Subcutaneous adipose tissue (tissue), 4 donors: ENCODE results near the gene FREY1. TPM values are rescaled to one million over a fixed set of nuclear protein-coding genes. Genes with fewer than 3 reads are reported as not detected.

Experiments
- total RNA-seq, 4 donors: library from RNA; depleted of rRNA; stranded (reverse); fragments of >200 nt; gene quantifications; one replicate each; pipeline ENCODE4 v1.1.0, GENCODE V29; 2016
- TF ChIP-seq, protein P1 (sequence below): fragments of 450-650 bp; IDR thresholded peaks from one replicate; pipeline ENCODE4 v1.5.1; 2016; ENCODE audit warnings: low read depth, mild to moderate bottlenecking, control low read depth, antibody characterized with exemption, moderate library complexity

The FREY1 gene, protein sequence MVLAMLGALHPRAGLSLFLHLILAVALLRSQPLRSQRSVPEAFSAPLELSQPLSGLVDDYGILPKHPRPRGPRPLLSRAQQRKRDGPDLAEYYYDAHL
- total RNA-seq, result 1 to 10 TPM in 1 of 4 donors, not detected in 3; 3.0 TPM

DNA sequence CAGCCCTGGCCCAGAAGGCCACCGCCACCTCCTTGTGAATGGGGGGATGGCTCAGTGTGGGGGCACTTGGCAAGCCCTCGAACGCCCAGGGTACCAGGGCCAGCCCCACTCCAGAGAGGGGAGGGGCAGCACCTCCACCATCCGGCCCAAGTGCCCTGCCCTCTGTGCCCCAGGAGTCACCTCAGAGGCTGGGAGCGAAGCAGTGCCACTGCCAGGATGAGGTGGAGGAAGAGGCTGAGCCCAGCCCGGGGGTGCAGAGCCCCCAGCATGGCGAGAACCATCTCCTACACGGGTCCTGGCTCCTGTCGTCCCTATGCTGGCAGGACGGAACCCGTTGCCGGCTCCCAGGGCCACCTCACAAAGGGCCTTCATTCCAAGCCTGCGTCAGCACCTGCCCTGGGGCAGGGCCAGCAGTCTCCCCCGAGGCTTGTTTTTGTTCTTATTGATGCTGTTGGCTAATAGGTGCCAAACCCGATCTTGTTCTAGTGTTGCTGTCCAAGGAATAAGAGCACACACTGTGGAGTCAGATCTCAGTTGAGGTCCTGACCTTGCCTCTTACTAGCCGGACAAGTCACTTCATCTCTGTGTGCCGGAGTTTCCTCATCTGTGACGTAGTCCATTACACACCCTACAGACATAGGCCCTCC lies at the start of gene FREY1:
Gene FREY1, minus strand, starts transcription at position 307 of the 647 bp plus-strand sequence. Its CDS starts 26 bp downstream, at position 281.
- TF ChIP-seq, protein P1, sequence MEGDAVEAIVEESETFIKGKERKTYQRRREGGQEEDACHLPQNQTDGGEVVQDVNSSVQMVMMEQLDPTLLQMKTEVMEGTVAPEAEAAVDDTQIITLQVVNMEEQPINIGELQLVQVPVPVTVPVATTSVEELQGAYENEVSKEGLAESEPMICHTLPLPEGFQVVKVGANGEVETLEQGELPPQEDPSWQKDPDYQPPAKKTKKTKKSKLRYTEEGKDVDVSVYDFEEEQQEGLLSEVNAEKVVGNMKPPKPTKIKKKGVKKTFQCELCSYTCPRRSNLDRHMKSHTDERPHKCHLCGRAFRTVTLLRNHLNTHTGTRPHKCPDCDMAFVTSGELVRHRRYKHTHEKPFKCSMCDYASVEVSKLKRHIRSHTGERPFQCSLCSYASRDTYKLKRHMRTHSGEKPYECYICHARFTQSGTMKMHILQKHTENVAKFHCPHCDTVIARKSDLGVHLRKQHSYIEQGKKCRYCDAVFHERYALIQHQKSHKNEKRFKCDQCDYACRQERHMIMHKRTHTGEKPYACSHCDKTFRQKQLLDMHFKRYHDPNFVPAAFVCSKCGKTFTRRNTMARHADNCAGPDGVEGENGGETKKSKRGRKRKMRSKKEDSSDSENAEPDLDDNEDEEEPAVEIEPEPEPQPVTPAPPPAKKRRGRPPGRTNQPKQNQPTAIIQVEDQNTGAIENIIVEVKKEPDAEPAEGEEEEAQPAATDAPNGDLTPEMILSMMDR, result no peak

DNA sequence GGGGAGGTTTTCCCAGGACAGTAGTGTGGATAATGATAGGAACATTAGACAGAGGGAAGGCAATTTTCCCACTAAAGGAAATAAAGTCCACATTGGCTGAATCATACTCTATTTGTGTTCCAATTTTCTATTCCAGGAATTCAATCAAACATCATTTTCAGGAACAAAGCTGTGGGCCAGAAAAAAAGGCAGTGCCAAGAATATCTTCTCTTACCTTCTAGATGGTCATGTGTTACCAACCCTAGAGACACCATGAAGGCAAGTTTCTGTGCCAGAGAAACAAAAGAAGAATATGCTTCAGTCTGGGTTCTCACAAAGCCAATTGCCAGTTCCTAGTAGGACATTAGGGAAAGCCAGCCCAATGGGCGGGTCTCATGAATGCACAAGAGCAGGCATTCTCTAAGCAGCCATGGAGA lies 42.9 kb upstream of the FREY1 start:
- TF ChIP-seq, protein P1, result no peak

DNA sequence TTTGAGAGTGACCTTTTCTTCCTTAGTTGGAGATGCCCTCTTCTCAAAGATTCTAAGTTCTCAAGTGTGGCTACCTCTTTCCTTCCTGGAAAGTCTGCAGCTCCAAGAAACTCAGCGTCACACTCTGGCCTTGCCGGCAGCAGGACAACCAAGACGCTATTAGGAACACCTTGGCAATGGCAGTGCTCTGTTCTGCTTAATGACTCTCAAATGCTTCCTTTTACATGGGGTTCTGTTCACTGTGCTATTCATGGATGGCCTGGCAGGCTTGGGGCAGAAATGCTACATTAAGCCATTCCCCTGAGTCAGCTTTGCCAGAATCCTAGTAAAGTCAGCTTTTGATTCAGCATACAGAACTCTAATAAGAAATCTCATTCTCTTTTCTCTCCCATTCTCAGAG lies 41.3 kb upstream of the FREY1 start:
- TF ChIP-seq, protein P1, result no peak

DNA sequence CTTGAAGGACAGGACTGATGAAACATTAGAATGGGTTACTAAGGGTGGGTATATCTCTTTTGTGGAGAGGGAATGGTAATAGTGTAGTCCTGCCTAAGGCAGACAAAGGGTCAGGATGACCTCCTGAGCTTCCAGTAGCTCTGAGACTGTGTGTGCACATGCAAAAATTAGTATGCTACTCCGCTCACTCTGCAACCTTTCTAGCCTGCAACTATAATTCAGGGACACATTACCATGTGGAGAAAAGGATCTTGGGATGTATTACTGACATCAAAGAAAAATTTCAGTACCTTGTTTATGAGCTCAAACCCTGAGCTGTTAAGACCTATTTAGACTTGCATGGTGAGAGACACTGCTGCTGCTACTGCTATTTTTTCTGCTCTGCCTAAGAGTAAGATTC lies 40.8 kb upstream of the FREY1 start:
- TF ChIP-seq, protein P1, result no peak

DNA sequence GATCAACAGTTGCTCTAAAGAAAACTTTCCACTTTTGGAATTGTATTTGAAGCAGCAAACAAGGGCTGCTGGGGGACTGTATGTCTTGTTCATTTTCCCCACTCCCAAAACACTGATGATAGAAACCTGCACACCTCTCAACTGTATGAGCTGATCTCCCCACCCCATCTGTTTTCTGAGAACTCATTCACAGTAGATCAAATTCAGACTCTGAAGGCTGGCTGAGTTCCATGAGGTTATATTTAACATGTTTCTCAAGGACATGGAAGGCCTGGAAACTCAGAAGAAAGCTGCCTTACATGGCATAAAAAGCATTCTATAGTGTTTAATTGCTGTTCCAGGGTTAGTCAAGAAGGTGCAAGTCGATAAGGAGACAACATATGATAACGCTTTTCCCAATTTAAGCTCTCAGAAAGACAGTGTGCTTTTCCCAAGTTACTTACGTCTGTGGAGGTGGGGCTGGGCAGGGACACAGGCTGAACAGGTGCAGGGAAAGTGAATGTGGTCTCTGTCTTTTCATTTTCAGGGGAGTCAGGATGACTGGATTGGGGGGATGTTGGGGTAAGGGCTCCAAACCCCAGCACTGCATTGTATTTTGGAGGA lies 38.4 kb upstream of the FREY1 start:
- TF ChIP-seq, protein P1, result no peak

DNA sequence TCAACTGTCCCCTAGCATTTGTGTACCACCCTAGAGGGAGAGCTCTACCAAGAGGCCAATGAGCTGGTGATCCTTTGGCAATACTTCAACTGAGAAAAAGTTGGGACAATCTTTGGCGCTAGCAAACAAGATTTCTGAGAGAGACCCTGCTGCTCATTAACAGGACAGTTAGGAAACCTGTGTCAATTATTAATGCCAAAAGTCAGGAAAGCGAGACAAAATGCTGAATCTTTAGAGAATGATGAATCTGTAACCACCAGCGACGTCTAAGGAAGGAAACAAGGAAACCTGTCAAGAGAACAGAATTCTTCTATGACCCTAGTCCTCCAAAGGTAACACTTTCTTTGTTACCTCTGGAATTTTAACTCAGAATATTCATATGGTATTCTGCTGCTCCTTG lies 35.3 kb upstream of the FREY1 start:
- TF ChIP-seq, protein P1, result no peak

DNA sequence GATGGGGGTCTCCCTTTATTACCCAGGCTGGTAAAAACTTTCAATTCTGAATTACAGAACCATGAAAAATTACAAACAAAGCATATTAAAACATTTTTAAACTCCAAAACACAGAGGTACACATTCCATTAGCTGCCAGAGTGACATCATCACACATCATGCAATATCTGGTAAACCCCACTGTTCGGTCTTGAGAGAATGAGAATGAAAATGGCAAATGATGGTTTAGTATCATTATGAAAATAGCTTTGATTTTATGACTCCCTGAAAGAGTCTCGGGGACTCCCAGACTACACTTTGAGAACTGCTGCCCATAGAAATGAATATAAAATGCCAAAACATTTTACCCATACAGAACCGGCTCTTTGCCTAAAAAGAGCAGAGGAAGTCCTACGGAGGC lies 34.2 kb upstream of the FREY1 start:
- TF ChIP-seq, protein P1, result no peak
